Vagina (tissue), 2 donors: ENCODE data around the gene GADD45B. TPM values are rescaled to one million over a fixed set of nuclear protein-coding genes. Genes with fewer than 3 reads are reported as not detected.

ENCODE experiments used
- DNase-seq, 2 donors: peaks; one replicate each; pipeline ENCODE4 v3.0.0-alpha.2; 2017; ENCODE audit errors: extremely low spot score in 2 of 2
- H3K27ac ChIP-seq: fragments of 200-600 bp; sonication (generic); one replicate; pipeline ENCODE4 v1.5.1; 2019
- H3K27me3 ChIP-seq: fragments of 200-600 bp; sonication (generic); one replicate; pipeline ENCODE4 v1.5.1; 2019
- H3K36me3 ChIP-seq, 2 donors: fragments of 200-600 bp; sonication (generic); one replicate each; pipeline ENCODE4 v1.5.1; 2017 to 2019
- H3K4me1 ChIP-seq: fragments of 200-600 bp; sonication (generic); one replicate; pipeline ENCODE4 v1.5.1; 2019
- H3K4me3 ChIP-seq, 2 donors: fragments of 200-600 bp; sonication (generic); 1 replicate in 1 of 2; 2 replicates in 1 of 2; pipeline ENCODE4 v1.5.1; 2016 to 2019
- H3K9me3 ChIP-seq: fragments of 200-600 bp; sonication (generic); one replicate; pipeline ENCODE4 v1.5.1; 2019
- CTCF ChIP-seq, 3 experiments: fragments of 450-650 bp in 2 of 3; fragments of 200-600 bp in 1 of 3; sonication (generic) in 1 of 3; IDR thresholded peaks; one replicate each; pipeline ENCODE4 v1.5.1; 2017 to 2019; ENCODE audit warnings: antibody characterized with exemption in 3 of 3, mild to moderate bottlenecking in 2 of 3, moderate library complexity in 2 of 3
- POLR2A ChIP-seq, 2 donors: fragments of 450-650 bp; IDR thresholded peaks; one replicate each; pipeline ENCODE4 v1.6.1; 2017; ENCODE audit warnings: antibody characterized with exemption in 2 of 2, mild to moderate bottlenecking in 2 of 2, moderate library complexity in 2 of 2
- POLR2AphosphoS5 ChIP-seq, 2 donors: sonication (generic); formaldehyde crosslinking; IDR thresholded peaks; one replicate each; pipeline ENCODE4 v1.9.0; 2017; ENCODE audit warnings: antibody characterized with exemption in 2 of 2, mild to moderate bottlenecking in 2 of 2, low read depth in 1 of 2; ENCODE audit not compliant: insufficient read depth in 1 of 2
- intact Hi-C: fragments of 100-400 bp; cut with DNase I; formaldehyde crosslinking; loops from one replicate; pipeline ENCODE4 v1.15.1; 2023
- total RNA-seq: library from RNA; depleted of rRNA; stranded (reverse); fragments of >200 nt; gene quantifications from one replicate; pipeline ENCODE4 v1.2.3, GENCODE V29; 2016

The GADD45B gene
- total RNA-seq, 1 donor from 2014 or later = 181 TPM

GRCh38 chr19:2444251-2445002 is 31.5 kb upstream of the GADD45B start:
- intact Hi-C loops = no loop called here
- H3K4me3 ChIP-seq = no peak overlapping the region
- no peaks in the 10 kb centered on the region for H3K27me3 ChIP-seq
- H3K36me3 ChIP-seq = peaks cover 0 to 9% of the 10 kb centered on the region in 2 donors
- H3K4me1 ChIP-seq = no peaks in the 10 kb centered on the region
- no peak for TF ChIP-seq CTCF (IDR thresholded peaks at IDR 0.05)
- no peak for TF ChIP-seq POLR2A (IDR thresholded peaks at IDR 0.05)
- no peak for TF ChIP-seq POLR2AphosphoS5 (IDR thresholded peaks at IDR 0.05; ENCODE audit: insufficient read depth in 1 of 2, low read depth in 1 of 2)
- no peak overlapping the region for H3K27ac ChIP-seq
- H3K9me3 ChIP-seq = no peaks in the 10 kb centered on the region
- DNase-seq = no peak

- H3K9me3 ChIP-seq = no peaks in the 10 kb centered on the region
- intact Hi-C loops = no loop called here
Measured at GRCh38 chr19:2446381-2446780, 29.5 kb upstream of the GADD45B start.

DNA sequence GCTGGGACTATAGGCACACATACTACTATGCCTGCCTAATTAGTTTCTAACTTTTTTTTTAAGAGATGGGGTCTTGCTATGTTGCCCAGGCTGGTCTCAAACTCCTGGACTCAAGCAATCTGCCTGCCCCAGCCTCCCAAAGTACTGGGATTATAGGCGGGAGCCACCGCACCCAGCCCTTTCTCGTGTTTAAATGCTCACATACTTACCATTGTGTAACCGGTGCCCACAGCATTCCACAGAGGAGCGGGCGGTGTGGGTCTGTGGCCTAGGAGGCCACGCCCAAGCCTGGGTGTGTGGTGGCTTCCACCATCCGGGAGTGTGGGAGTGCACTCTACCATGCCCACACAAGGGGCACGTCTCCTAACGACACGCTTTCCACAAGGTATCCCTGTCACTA is 26.9 kb upstream of the GADD45B start:
- intact Hi-C loops = no loop called here
- H3K4me1 ChIP-seq = no peaks in the 10 kb centered on the region
- TF ChIP-seq POLR2A (IDR thresholded peaks at IDR 0.05) (no peak), CTCF (IDR thresholded peaks at IDR 0.05) (no peak), POLR2AphosphoS5 (IDR thresholded peaks at IDR 0.05; ENCODE audit: insufficient read depth in 1 of 2, low read depth in 1 of 2) (no peak)
- DNase-seq = no peak
- no peak overlapping the region for H3K4me3 ChIP-seq
- no peak overlapping the region for H3K27ac ChIP-seq
- no peaks in the 10 kb centered on the region for H3K27me3 ChIP-seq
- no peaks in the 10 kb centered on the region for H3K36me3 ChIP-seq
- no peaks in the 10 kb centered on the region for H3K9me3 ChIP-seq

More at GRCh38 chr19:2446381-2446780, 29.5 kb upstream of the GADD45B start:
- Histone ChIP-seq H3K4me3 (no peak overlapping the region), H3K36me3 (peaks cover 0 to 6% of the 10 kb centered on the region in 2 donors), H3K4me1 (no peaks in the 10 kb centered on the region), H3K27me3 (no peaks in the 10 kb centered on the region), H3K27ac (no peak overlapping the region)
- TF ChIP-seq POLR2AphosphoS5 (IDR thresholded peaks at IDR 0.05; ENCODE audit: insufficient read depth in 1 of 2, low read depth in 1 of 2) = no peak
- TF ChIP-seq POLR2A (IDR thresholded peaks at IDR 0.05) = no peak
- no peak for TF ChIP-seq CTCF (IDR thresholded peaks at IDR 0.05)
- DNase-seq = no peak

GRCh38 chr19:2451138-2451537 is 24.8 kb upstream of the GADD45B start:
- Histone ChIP-seq H3K27me3 (no peaks in the 10 kb centered on the region), H3K4me1 (peaks cover 13% of the 10 kb centered on the region), H3K27ac (no peak overlapping the region), H3K4me3 (no peak overlapping the region), H3K36me3 (no peaks in the 10 kb centered on the region), H3K9me3 (no peaks in the 10 kb centered on the region)
- TF ChIP-seq POLR2A (IDR thresholded peaks at IDR 0.05) = no peak
- TF ChIP-seq CTCF (IDR thresholded peaks at IDR 0.05) = no peak
- no peak for TF ChIP-seq POLR2AphosphoS5 (IDR thresholded peaks at IDR 0.05; ENCODE audit: insufficient read depth in 1 of 2, low read depth in 1 of 2)
- DNase-seq = no peak
- intact Hi-C loops = no loop called here

GRCh38 chr19:2451741-2452140 is 24.2 kb upstream of the GADD45B start:
- no peak for DNase-seq
- H3K27ac ChIP-seq = no peak overlapping the region
- no peaks in the 10 kb centered on the region for H3K9me3 ChIP-seq
- peaks cover 16% of the 10 kb centered on the region for H3K4me1 ChIP-seq
- TF ChIP-seq CTCF (IDR thresholded peaks at IDR 0.05) (no peak), POLR2AphosphoS5 (IDR thresholded peaks at IDR 0.05; ENCODE audit: insufficient read depth in 1 of 2, low read depth in 1 of 2) (no peak), POLR2A (IDR thresholded peaks at IDR 0.05) (no peak)
- H3K36me3 ChIP-seq = no peaks in the 10 kb centered on the region
- no peak overlapping the region for H3K4me3 ChIP-seq
- H3K27me3 ChIP-seq = no peaks in the 10 kb centered on the region
- intact Hi-C loops = no loop called here
